ENCODE measurements around the gene TMEM190. TPM values are rescaled to one million over a fixed set of nuclear protein-coding genes. Genes with fewer than 3 reads are reported as not detected.

TMEM190 gene
- total and polyA plus RNA-seq, 9 of the 15 experiments (the other 6 are each of a cell fraction or from before 2014, with no cell fraction given) = not detected

DNA sequence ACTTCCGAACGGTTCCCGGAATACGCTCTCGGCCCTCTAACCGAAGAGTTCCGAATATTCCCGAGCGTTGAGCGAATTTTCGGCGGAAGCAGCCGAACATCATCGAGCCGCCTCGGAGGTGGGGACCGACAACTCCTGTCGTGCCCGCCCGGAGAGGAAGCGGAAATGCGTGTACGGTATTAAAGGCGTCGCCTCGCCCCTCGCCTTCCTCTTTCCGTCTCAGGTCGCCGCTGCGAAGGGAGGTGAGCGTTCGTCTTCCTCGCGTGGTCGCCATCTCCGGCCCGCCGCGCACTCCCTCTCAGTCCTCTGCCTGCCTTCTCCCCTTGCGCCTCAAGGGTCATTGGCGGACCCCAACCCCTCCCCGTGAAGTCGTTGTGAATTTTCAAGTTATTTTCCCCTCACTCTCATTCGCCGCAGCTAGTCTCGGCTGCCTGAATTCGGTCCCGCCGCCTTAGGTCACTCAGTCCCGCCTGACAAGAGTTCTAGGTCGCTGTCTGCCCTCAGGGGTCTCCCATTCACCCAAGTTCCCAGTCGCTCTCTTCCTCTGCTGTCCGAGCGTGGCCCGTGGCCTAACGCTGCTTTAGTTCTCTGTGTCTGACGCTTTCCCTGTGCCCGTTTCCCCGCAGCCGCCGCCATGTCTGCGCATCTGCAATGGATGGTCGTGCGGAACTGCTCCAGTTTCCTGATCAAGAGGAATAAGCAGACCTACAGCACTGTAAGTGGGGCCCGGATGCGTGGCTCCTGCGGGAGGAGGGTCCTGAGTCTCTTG is 9.3 kb downstream of the TMEM190 start, which contains the start of gene RPL28 (continued):
- TF ChIP-seq SMARCB1 (IDR thresholded peaks at IDR 0.05; ENCODE audit: insufficient read length, low read depth) (no peak), ZNF785 (CRISPR knock-in tag; IDR thresholded peaks at IDR 0.05) (no peak), SREBF1 (IDR thresholded peaks at IDR 0.05; ENCODE audit: borderline replicate concordance, low read depth, low read length) (no peak), DMBX1 (CRISPR knock-in tag; IDR thresholded peaks at IDR 0.05; ENCODE audit: borderline replicate concordance) (no peak), ZNF551 (CRISPR knock-in tag; IDR thresholded peaks at IDR 0.05) (no peak), ATF6 (CRISPR knock-in tag; IDR thresholded peaks at IDR 0.05) (peak; percentile 29; the same call in 1 of the 2 replicates), SRSF1 (IDR thresholded peaks at IDR 0.05; ENCODE audit: low read depth, low read length) (no peak), DDX20 (tag; IDR thresholded peaks at IDR 0.05; ENCODE audit: low read depth) (no peak), CHD4 (IDR thresholded peaks at IDR 0.05; ENCODE audit: insufficient read depth, insufficient replicate concordance, low read depth, low read length, poor library complexity, severe bottlenecking) (no peak), SREBF2 (CRISPR knock-in tag; IDR thresholded peaks at IDR 0.05) (no peak), BRD4 (IDR thresholded peaks at IDR 0.05) (0 out of 2 replicates have a peak, but pooled peaks have one; percentile 43), BRF2 (IDR thresholded peaks at IDR 0.05; ENCODE audit: borderline replicate concordance, insufficient read depth, insufficient read length) (no peak), ZBTB12 (CRISPR knock-in tag; IDR thresholded peaks at IDR 0.05) (peak; percentile 57; the same call in 1 of the 2 replicates), KDM5B (IDR thresholded peaks at IDR 0.05; ENCODE audit: insufficient replicate concordance, low read depth, low read length) (peak; percentile 99), ZNF347 (CRISPR knock-in tag; IDR thresholded peaks at IDR 0.05; ENCODE audit: low read depth) (no peak)
- TF ChIP-seq, protein P1, sequence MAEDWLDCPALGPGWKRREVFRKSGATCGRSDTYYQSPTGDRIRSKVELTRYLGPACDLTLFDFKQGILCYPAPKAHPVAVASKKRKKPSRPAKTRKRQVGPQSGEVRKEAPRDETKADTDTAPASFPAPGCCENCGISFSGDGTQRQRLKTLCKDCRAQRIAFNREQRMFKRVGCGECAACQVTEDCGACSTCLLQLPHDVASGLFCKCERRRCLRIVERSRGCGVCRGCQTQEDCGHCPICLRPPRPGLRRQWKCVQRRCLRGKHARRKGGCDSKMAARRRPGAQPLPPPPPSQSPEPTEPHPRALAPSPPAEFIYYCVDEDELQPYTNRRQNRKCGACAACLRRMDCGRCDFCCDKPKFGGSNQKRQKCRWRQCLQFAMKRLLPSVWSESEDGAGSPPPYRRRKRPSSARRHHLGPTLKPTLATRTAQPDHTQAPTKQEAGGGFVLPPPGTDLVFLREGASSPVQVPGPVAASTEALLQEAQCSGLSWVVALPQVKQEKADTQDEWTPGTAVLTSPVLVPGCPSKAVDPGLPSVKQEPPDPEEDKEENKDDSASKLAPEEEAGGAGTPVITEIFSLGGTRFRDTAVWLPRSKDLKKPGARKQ (CRISPR knock-in tag; IDR thresholded peaks at IDR 0.05) = no peak
- TF ChIP-seq, protein P2, sequence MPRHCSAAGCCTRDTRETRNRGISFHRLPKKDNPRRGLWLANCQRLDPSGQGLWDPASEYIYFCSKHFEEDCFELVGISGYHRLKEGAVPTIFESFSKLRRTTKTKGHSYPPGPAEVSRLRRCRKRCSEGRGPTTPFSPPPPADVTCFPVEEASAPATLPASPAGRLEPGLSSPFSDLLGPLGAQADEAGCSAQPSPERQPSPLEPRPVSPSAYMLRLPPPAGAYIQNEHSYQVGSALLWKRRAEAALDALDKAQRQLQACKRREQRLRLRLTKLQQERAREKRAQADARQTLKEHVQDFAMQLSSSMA (CRISPR knock-in tag; IDR thresholded peaks at IDR 0.05) = no peak
- TF ChIP-seq, protein P3, sequence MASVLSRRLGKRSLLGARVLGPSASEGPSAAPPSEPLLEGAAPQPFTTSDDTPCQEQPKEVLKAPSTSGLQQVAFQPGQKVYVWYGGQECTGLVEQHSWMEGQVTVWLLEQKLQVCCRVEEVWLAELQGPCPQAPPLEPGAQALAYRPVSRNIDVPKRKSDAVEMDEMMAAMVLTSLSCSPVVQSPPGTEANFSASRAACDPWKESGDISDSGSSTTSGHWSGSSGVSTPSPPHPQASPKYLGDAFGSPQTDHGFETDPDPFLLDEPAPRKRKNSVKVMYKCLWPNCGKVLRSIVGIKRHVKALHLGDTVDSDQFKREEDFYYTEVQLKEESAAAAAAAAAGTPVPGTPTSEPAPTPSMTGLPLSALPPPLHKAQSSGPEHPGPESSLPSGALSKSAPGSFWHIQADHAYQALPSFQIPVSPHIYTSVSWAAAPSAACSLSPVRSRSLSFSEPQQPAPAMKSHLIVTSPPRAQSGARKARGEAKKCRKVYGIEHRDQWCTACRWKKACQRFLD (CRISPR knock-in tag; IDR thresholded peaks at IDR 0.05) = no peak

Data from K562 (cell line).